Esophagus muscularis mucosa (tissue), 4 donors: ENCODE results near the gene RBX1. TPM values are rescaled to one million over a fixed set of nuclear protein-coding genes. Genes with fewer than 3 reads are reported as not detected.

ENCODE experiments used
- DNase-seq: peaks from one replicate; pipeline ENCODE4 v3.0.0-alpha.2; 2017; ENCODE audit errors: extremely low spot score
- H3K27ac ChIP-seq, 4 donors: fragments of 200-600 bp; sonication (generic); replicated peaks in 1 of 4; 1 replicate in 3 of 4; 2 replicates in 1 of 4; pipeline ENCODE4 v1.5.1; 2016 to 2019; ENCODE audit warnings: mild to moderate bottlenecking in 1 of 4
- H3K27me3 ChIP-seq, 4 donors: fragments of 200-600 bp; sonication (generic); one replicate each; pipeline versions ENCODE4 v1.5.1 to v1.6.0; 2016 to 2019
- H3K36me3 ChIP-seq, 4 donors: fragments of 200-600 bp; sonication (generic); one replicate each; pipeline ENCODE4 v1.5.1; 2016 to 2019
- H3K4me1 ChIP-seq, 4 donors: fragments of 200-600 bp; sonication (generic); one replicate each; pipeline ENCODE4 v1.5.1; 2016 to 2019
- H3K4me3 ChIP-seq, 4 donors: fragments of 200-600 bp; sonication (generic); 1 replicate in 2 of 4; 2 replicates in 2 of 4; pipeline ENCODE4 v1.5.1; 2016 to 2019; ENCODE audit warnings: mild to moderate bottlenecking in 4 of 4, moderate library complexity in 1 of 4
- H3K9me3 ChIP-seq, 4 donors: fragments of 200-600 bp; sonication (generic); 1 replicate in 3 of 4; 2 replicates in 1 of 4; pipeline ENCODE4 v1.5.1; 2016 to 2019
- EP300 ChIP-seq: sonication (generic); formaldehyde crosslinking; IDR thresholded peaks from one replicate; pipeline ENCODE4 v1.6.1; 2017; ENCODE audit warnings: antibody characterized with exemption
- POLR2A ChIP-seq: fragments of 450-650 bp; IDR thresholded peaks from one replicate; pipeline ENCODE4 v1.6.1; 2017; ENCODE audit warnings: antibody characterized with exemption, moderate library complexity, mild to moderate bottlenecking, low read depth
- POLR2AphosphoS5 ChIP-seq, 2 donors: sonication (generic); formaldehyde crosslinking; IDR thresholded peaks; one replicate each; pipeline ENCODE4 v1.6.1; 2017; ENCODE audit warnings: antibody characterized with exemption in 2 of 2
- WGBS: methylation state at CpG from one replicate; pipeline ENCODE4 v1.1.5; 2018; 5-methylcytosine and 5-hydroxymethylcytosine counted together
- intact Hi-C: fragments of 100-400 bp; cut with DNase I; formaldehyde crosslinking; loops from one replicate; pipeline ENCODE4 v1.15.1; 2023
- small RNA-seq, 3 donors: library from RNA; depleted of rRNA; stranded (forward); fragments of <200 nt; gene quantifications; one replicate each; pipeline ENCODE3, GENCODE V24; 2016
- total RNA-seq, 4 donors: library from RNA; depleted of rRNA; stranded (reverse); fragments of >200 nt; gene quantifications; one replicate each; pipeline versions ENCODE4 v1.1.0 to v1.2.1, GENCODE V29; 2016

RBX1 gene
- total RNA-seq, 4 donors from 2014 or later: 35.6 to 44.4 (median 39.6) TPM

DNA sequence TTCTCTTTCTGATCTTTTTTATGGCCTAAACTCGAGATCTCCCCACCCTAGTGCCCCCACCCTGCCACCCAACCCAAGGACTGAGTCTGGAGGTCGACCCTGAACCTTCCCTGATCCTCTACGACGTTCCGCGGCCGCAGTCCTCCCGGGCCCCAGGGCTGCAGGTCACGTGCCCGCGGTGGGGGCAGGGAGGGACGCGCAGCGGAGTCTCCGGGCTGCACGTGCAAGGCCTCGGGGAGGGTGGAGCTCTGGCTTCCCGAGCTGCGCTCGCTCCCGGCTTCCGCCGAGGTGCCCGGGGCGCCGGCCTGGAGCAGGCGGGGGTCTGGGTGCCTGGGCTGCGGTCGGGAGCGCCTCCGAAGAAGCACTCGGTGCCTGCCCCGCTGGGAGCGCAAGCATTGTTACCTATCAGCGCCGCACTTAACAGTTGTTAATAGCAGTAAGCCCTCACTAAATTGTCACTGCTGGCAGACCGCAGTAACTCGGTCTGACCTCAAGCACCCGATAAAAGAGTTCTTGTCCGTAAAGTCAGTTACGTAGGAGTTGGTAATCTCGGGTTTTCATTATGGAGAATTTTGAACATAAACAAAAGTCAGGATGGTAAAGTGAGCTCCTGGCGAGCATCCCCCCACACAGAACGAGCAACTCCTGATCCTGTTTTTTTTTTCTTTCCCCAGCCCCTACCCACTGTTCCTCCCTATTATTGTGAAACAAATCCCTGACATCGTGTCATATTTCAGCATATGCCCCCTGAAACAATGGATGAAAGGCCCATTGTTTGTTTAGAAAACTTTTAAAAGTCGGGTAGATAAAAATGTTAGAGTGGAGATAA is 71.5 kb downstream of the RBX1 start:
- intact Hi-C loops: loop anchor here (1.0 to 2.0 kb wide), 2 partner anchors 69 to 72 kb away; partner anchors contain the start of gene RBX1
- no peaks in the 10 kb centered on the region for H3K36me3 ChIP-seq
- peak overlapping the region; percentile 70 to 88 (median 77) for H3K4me3 ChIP-seq
- 6% methylated on average over 32 of the region's 46 CpGs for WGBS
- no peaks in the 10 kb centered on the region for H3K9me3 ChIP-seq
- peak overlapping the region; percentile 97 to 99 (median 98) for H3K27ac ChIP-seq
- DNase-seq: peak; percentile 97
- H3K4me1 ChIP-seq: peaks cover 10 to 21% (median 20%) of the 10 kb centered on the region in 4 donors
- TF ChIP-seq POLR2A (peak; percentile 76), EP300 (no peak), POLR2AphosphoS5 (IDR thresholded peaks at IDR 0.05) (peak; percentile 98)
- no peaks in the 10 kb centered on the region for H3K27me3 ChIP-seq

Small RNA genes within 50 kb of the gene (small RNA-seq; reads per million reads assigned to genes)
- gene RF00017 (0 reads per million in 3 donors), gene RNU6-379P (0 reads per million in 3 donors)

Other genes starting within 250 kb of the RBX1 start
- 1 to 10 TPM; 5.8 to 9.6 (median 8.4) TPM for gene SLC25A17, start 132.0 kb upstream of the RBX1 start, total RNA-seq
- gene ST13, start 94.7 kb upstream of the RBX1 start, total RNA-seq: 100 to 1,000 TPM; 169 to 193 (median 189) TPM
- 10 to 100 TPM in 2 of 4 donors, 1 to 10 TPM in 2; 7.6 to 15.8 (median 10.2) TPM for gene XPNPEP3, start 94.2 kb upstream of the RBX1 start, total RNA-seq
- not detected for gene DNAJB7, start 89.3 kb upstream of the RBX1 start, total RNA-seq
- 100 to 1,000 TPM in 1 of 4 donors, 10 to 100 TPM in 3; 50.5 to 111 (median 77.7) TPM for gene EP300, start 141.2 kb downstream of the RBX1 start, total RNA-seq